GM23338 (cell line): ENCODE data around the gene KCNJ10. TPM values are rescaled to one million over a fixed set of nuclear protein-coding genes. Genes with fewer than 3 reads are reported as not detected.

ENCODE experiments used
- ATAC-seq: fragments of 200-7000 bp; cut with Tn5 transposase; 3 replicates; pipeline ENCODE4 v1.9.1; 2020
- DNase-seq: peaks from one replicate; pipeline ENCODE4 v3.0.0-alpha.2; 2015; ENCODE audit warnings: low spot score
- H2AFZ ChIP-seq: fragments of 200-600 bp; sonication (generic); 2 replicates; pipeline ENCODE4 v1.8.0; 2016; ENCODE audit warnings: antibody characterized with exemption, mild to moderate bottlenecking, moderate library complexity
- H3F3A ChIP-seq: fragments of 200-600 bp; sonication (generic); replicated peaks from 2 replicates; pipeline ENCODE4 v1.8.0; 2017; ENCODE audit warnings: antibody characterized with exemption, mixed run types, low read depth
- H3K27ac ChIP-seq: fragments of 200-600 bp; sonication (generic); 2 replicates; pipeline ENCODE4 v1.6.1; 2016; ENCODE audit warnings: low read depth
- H3K27me3 ChIP-seq: fragments of 200-600 bp; sonication (generic); 2 replicates; pipeline ENCODE4 v1.8.0; 2016; ENCODE audit warnings: mild to moderate bottlenecking, mixed run types, moderate library complexity; ENCODE audit not compliant: insufficient read depth
- H3K36me3 ChIP-seq: fragments of 200-600 bp; sonication (generic); 2 replicates; pipeline ENCODE4 v1.8.0; 2016; ENCODE audit warnings: mild to moderate bottlenecking; ENCODE audit not compliant: insufficient read depth
- H3K4me1 ChIP-seq: fragments of 200-600 bp; sonication (generic); 2 replicates; pipeline ENCODE4 v1.8.0; 2016; ENCODE audit warnings: mild to moderate bottlenecking, moderate library complexity; ENCODE audit not compliant: insufficient read depth
- H3K4me2 ChIP-seq: fragments of 200-600 bp; sonication (generic); 2 replicates; pipeline ENCODE4 v1.7.1; 2017; ENCODE audit warnings: mixed run types
- H3K4me3 ChIP-seq: fragments of 200-600 bp; sonication (generic); 2 replicates; pipeline ENCODE4 v1.6.1; 2016; ENCODE audit warnings: mixed run types
- H3K79me2 ChIP-seq: fragments of 200-600 bp; sonication (generic); replicated peaks from 2 replicates; pipeline ENCODE4 v1.8.0; 2017; ENCODE audit warnings: mild to moderate bottlenecking; ENCODE audit not compliant: insufficient read depth
- H3K9me2 ChIP-seq: fragments of 200-600 bp; sonication (generic); 2 replicates; pipeline ENCODE4 v1.8.0; 2017; ENCODE audit not compliant: insufficient read depth
- H4K20me1 ChIP-seq: fragments of 200-600 bp; sonication (generic); replicated peaks from 2 replicates; pipeline ENCODE4 v1.8.0; 2017; ENCODE audit warnings: mild to moderate bottlenecking; ENCODE audit not compliant: insufficient read depth
- H3K27ac Mint-ChIP-seq: 2 replicates; pipeline ENCODE4 v1.8.0; 2020; ENCODE audit warnings: inconsistent platforms, mild to moderate bottlenecking, moderate library complexity, mixed read lengths
- H3K27me3 Mint-ChIP-seq: 3 replicates; pipeline ENCODE4 v1.8.0; 2022; ENCODE audit warnings: low read depth, mild to moderate bottlenecking, moderate library complexity, mixed read lengths, inconsistent platforms; ENCODE audit not compliant: insufficient read depth, poor library complexity
- H3K36me3 Mint-ChIP-seq: 3 replicates; pipeline ENCODE4 v1.8.0; 2021; ENCODE audit warnings: low read depth, mild to moderate bottlenecking, inconsistent platforms, moderate library complexity, mixed read lengths
- H3K4me1 Mint-ChIP-seq: 3 replicates; pipeline ENCODE4 v1.8.0; 2020; ENCODE audit warnings: mild to moderate bottlenecking, inconsistent platforms, mixed read lengths
- H3K4me3 Mint-ChIP-seq: 3 replicates; pipeline ENCODE4 v1.8.0; 2021; ENCODE audit warnings: moderate library complexity, mild to moderate bottlenecking, inconsistent platforms, mixed read lengths
- H3K9me3 Mint-ChIP-seq: 3 replicates; pipeline ENCODE4 v1.8.0; 2020; ENCODE audit warnings: moderate library complexity, mild to moderate bottlenecking, inconsistent platforms, mixed read lengths
- CREB1 ChIP-seq: fragments of 250-450 bp; sonication (Bioruptor Pico); IDR thresholded peaks from 2 replicates; pipeline ENCODE4 v1.5.0; 2020; ENCODE audit warnings: low read depth, mild to moderate bottlenecking, moderate library complexity
- EZH2phosphoT487 ChIP-seq: fragments of 200-600 bp; sonication (generic); IDR thresholded peaks from one replicate; pipeline ENCODE4 v1.8.1; 2018; ENCODE audit warnings: antibody characterized with exemption; ENCODE audit not compliant: unreplicated experiment
- NANOG ChIP-seq: IDR thresholded peaks from 2 replicates; pipeline ENCODE4 v1.6.1; 2016; ENCODE audit warnings: antibody characterized with exemption, borderline replicate concordance
- POLR2AphosphoS5 ChIP-seq: IDR thresholded peaks from 2 replicates; pipeline ENCODE4 v1.6.1; 2016; ENCODE audit warnings: antibody characterized with exemption, low read depth
- ZNF331 ChIP-seq: fragments of 250-450 bp; sonication (Bioruptor Pico); IDR thresholded peaks from 2 replicates; pipeline ENCODE4 v1.5.0; 2020; ENCODE audit warnings: low read depth, mild to moderate bottlenecking, moderate library complexity
- polyA plus RNA-seq: library from polyadenylated mRNA; unstranded; fragments of >200 nt; fragmentation: Nextera tagmentation; extraction: Ambion mirVana; gene quantifications from 2 replicates; pipeline ENCODE4 v1.2.1, GENCODE V29; 2016
- total RNA-seq: library from RNA; depleted of rRNA; stranded (reverse); fragments of >200 nt; shearing (Covaris generic); gene quantifications from 2 replicates; pipeline ENCODE4 v1.2.3, GENCODE V29; 2014
- TF ChIP-seq, protein P1 (sequence below), 2 experiments: fragments of 200-600 bp in 1 of 2; sonication (generic) in 1 of 2; conservative IDR thresholded peaks; 2 replicates each; pipeline versions ENCODE4 v1.5.1 to v1.6.1; 2016 to 2017; ENCODE audit warnings: antibody characterized with exemption in 2 of 2, low read depth in 2 of 2, mild to moderate bottlenecking in 2 of 2, moderate library complexity in 1 of 2
- TF ChIP-seq, protein P2 (sequence below): IDR thresholded peaks from one replicate; pipeline ENCODE4 v1.6.1; 2018; ENCODE audit warnings: antibody characterized with exemption; ENCODE audit not compliant: unreplicated experiment
- TF ChIP-seq, protein P3 (sequence below): fragments of 250-450 bp; sonication (Bioruptor Pico); IDR thresholded peaks from 2 replicates; pipeline ENCODE4 v1.5.0; 2020; ENCODE audit warnings: mild to moderate bottlenecking, moderate library complexity

The KCNJ10 gene
- total and polyA plus RNA-seq, 2 experiments from 2014 or later = 1.4 to 2.8 TPM

DNA sequence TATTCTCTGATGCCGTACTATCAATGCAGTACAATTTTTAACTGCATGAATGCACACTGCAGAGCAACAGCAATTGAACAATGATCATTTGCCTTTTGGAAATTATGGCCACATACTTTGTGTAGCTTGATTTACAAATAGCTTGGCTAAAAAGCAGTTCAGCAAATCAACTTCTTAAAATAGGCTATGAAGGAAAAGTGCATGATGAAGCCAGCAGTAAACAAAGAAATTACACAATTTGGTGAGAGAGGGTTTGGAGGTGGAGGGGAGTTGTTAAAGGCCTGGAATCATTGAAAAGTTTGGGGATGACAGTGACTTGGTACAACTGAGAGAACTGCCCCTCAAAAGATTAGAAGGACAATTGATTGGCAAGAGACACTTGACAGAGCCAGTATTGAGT, 44.6 kb downstream of the KCNJ10 start:
- Histone ChIP-seq H3K27me3 (no peaks in the 10 kb centered on the region), H3F3A (no peaks in the 10 kb centered on the region), H3K4me1 (peaks cover 8% of the 10 kb centered on the region; the same call in 1 of the 2 replicates), H3K27ac (no peak overlapping the region), H3K9me2 (no peaks in the 10 kb centered on the region), H3K79me2 (peaks cover 20% of the 10 kb centered on the region), H3K4me2 (no peak overlapping the region), H3K36me3 (no peaks in the 10 kb centered on the region), H4K20me1 (peaks cover 2% of the 10 kb centered on the region; the same call in 1 of the 2 replicates), H3K4me3 (no peak overlapping the region), H2AFZ (no peak overlapping the region)
- ATAC-seq = no peak
- no peak for DNase-seq
- TF ChIP-seq NANOG (no peak), POLR2AphosphoS5 (no peak), EZH2phosphoT487 (no peak), ZNF331 (CRISPR knock-in tag) (no peak), CREB1 (CRISPR knock-in tag) (no peak)
- TF ChIP-seq, protein P1, sequence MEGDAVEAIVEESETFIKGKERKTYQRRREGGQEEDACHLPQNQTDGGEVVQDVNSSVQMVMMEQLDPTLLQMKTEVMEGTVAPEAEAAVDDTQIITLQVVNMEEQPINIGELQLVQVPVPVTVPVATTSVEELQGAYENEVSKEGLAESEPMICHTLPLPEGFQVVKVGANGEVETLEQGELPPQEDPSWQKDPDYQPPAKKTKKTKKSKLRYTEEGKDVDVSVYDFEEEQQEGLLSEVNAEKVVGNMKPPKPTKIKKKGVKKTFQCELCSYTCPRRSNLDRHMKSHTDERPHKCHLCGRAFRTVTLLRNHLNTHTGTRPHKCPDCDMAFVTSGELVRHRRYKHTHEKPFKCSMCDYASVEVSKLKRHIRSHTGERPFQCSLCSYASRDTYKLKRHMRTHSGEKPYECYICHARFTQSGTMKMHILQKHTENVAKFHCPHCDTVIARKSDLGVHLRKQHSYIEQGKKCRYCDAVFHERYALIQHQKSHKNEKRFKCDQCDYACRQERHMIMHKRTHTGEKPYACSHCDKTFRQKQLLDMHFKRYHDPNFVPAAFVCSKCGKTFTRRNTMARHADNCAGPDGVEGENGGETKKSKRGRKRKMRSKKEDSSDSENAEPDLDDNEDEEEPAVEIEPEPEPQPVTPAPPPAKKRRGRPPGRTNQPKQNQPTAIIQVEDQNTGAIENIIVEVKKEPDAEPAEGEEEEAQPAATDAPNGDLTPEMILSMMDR (conservative IDR thresholded peaks at IDR 0.05; ENCODE audit: low read depth in 2 of 2) = no peak
- TF ChIP-seq, protein P2, sequence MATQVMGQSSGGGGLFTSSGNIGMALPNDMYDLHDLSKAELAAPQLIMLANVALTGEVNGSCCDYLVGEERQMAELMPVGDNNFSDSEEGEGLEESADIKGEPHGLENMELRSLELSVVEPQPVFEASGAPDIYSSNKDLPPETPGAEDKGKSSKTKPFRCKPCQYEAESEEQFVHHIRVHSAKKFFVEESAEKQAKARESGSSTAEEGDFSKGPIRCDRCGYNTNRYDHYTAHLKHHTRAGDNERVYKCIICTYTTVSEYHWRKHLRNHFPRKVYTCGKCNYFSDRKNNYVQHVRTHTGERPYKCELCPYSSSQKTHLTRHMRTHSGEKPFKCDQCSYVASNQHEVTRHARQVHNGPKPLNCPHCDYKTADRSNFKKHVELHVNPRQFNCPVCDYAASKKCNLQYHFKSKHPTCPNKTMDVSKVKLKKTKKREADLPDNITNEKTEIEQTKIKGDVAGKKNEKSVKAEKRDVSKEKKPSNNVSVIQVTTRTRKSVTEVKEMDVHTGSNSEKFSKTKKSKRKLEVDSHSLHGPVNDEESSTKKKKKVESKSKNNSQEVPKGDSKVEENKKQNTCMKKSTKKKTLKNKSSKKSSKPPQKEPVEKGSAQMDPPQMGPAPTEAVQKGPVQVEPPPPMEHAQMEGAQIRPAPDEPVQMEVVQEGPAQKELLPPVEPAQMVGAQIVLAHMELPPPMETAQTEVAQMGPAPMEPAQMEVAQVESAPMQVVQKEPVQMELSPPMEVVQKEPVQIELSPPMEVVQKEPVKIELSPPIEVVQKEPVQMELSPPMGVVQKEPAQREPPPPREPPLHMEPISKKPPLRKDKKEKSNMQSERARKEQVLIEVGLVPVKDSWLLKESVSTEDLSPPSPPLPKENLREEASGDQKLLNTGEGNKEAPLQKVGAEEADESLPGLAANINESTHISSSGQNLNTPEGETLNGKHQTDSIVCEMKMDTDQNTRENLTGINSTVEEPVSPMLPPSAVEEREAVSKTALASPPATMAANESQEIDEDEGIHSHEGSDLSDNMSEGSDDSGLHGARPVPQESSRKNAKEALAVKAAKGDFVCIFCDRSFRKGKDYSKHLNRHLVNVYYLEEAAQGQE = no peak
- TF ChIP-seq, protein P3, sequence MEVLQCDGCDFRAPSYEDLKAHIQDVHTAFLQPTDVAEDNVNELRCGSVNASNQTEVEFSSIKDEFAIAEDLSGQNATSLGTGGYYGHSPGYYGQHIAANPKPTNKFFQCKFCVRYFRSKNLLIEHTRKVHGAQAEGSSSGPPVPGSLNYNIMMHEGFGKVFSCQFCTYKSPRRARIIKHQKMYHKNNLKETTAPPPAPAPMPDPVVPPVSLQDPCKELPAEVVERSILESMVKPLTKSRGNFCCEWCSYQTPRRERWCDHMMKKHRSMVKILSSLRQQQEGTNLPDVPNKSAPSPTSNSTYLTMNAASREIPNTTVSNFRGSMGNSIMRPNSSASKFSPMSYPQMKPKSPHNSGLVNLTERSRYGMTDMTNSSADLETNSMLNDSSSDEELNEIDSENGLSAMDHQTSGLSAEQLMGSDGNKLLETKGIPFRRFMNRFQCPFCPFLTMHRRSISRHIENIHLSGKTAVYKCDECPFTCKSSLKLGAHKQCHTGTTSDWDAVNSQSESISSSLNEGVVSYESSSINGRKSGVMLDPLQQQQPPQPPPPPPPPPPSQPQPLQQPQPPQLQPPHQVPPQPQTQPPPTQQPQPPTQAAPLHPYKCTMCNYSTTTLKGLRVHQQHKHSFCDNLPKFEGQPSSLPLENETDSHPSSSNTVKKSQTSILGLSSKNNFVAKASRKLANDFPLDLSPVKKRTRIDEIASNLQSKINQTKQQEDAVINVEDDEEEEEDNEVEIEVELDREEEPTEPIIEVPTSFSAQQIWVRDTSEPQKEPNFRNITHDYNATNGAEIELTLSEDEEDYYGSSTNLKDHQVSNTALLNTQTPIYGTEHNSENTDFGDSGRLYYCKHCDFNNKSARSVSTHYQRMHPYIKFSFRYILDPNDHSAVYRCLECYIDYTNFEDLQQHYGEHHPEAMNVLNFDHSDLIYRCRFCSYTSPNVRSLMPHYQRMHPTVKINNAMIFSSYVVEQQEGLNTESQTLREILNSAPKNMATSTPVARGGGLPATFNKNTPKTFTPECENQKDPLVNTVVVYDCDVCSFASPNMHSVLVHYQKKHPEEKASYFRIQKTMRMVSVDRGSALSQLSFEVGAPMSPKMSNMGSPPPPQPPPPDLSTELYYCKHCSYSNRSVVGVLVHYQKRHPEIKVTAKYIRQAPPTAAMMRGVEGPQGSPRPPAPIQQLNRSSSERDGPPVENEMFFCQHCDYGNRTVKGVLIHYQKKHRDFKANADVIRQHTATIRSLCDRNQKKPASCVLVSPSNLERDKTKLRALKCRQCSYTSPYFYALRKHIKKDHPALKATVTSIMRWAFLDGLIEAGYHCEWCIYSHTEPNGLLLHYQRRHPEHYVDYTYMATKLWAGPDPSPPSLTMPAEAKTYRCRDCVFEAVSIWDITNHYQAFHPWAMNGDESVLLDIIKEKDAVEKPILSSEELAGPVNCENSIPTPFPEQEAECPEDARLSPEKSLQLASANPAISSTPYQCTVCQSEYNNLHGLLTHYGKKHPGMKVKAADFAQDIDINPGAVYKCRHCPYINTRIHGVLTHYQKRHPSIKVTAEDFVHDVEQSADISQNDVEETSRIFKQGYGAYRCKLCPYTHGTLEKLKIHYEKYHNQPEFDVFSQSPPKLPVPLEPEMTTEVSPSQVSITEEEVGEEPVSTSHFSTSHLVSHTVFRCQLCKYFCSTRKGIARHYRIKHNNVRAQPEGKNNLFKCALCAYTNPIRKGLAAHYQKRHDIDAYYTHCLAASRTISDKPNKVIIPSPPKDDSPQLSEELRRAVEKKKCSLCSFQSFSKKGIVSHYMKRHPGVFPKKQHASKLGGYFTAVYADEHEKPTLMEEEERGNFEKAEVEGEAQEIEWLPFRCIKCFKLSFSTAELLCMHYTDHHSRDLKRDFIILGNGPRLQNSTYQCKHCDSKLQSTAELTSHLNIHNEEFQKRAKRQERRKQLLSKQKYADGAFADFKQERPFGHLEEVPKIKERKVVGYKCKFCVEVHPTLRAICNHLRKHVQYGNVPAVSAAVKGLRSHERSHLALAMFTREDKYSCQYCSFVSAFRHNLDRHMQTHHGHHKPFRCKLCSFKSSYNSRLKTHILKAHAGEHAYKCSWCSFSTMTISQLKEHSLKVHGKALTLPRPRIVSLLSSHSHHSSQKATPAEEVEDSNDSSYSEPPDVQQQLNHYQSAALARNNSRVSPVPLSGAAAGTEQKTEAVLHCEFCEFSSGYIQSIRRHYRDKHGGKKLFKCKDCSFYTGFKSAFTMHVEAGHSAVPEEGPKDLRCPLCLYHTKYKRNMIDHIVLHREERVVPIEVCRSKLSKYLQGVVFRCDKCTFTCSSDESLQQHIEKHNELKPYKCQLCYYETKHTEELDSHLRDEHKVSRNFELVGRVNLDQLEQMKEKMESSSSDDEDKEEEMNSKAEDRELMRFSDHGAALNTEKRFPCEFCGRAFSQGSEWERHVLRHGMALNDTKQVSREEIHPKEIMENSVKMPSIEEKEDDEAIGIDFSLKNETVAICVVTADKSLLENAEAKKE (CRISPR knock-in tag) = no peak
- 0 out of 3 replicates have a peak, but pooled peaks cover 3% of the 10 kb centered on the region for H3K36me3 Mint-ChIP-seq
- peaks cover 8% of the 10 kb centered on the region for H3K4me1 Mint-ChIP-seq
- H3K27ac Mint-ChIP-seq = no peak overlapping the region
- no peaks in the 10 kb centered on the region for H3K27me3 Mint-ChIP-seq
- no peaks in the 10 kb centered on the region for H3K9me3 Mint-ChIP-seq
- no peak overlapping the region for H3K4me3 Mint-ChIP-seq
